HG03095 (cell line): ENCODE data around the gene RBM22.

Experiments
- ATAC-seq: cut with Tn5 transposase; IDR thresholded peaks from one replicate; pipeline ENCODE4 v1.9.1; 2021; ENCODE audit warnings: moderate library complexity; ENCODE audit not compliant: unreplicated experiment

Gene RBM22

GRCh38 chr5:150672884-150673275, 28.0 kb downstream of the RBM22 start:
- ATAC-seq = no peak

- no peak for ATAC-seq
These were observed 28.5 kb downstream of the RBM22 start for GRCh38 chr5:150672237-150672883.

DNA sequence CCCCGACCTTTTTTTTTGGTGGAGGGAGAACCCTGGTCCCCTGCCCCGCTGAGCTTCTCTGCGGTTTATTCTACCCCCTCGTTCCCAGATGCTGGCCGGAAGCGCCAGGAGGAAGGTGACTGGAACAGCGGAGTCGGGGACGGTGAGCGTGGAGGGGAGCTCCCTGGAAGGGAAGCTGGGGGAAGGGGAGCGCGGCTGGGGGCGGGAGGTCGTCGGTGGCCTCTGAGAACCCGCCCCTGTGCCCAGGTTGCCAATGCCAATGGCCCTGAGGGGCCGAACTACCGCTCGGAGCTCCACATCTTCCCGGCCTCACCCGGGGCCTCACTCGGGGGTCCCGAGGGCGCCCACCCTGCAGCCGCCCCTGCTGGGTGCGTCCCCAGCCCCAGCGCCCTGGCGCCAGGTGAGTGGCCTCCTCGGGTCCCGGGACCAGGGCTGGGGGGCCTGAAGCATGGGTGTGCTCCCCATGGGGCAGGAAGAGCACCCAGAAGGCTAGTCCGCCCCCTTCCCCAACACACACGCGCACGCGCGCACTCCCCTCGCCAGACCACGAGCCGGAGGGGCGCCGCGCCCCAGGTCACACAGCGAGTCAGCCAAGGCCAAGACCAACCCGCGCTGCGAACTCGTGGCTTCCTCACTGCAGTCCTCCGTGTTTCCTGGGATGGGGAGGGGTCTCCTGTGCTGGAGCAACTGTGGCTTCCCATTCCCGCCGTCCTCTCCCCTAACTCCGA, 29.2 kb downstream of the RBM22 start:
- no peak for ATAC-seq

- ATAC-seq = no peak
These were observed 29.9 kb downstream of the RBM22 start for GRCh38 chr5:150670948-150671310.

DNA sequence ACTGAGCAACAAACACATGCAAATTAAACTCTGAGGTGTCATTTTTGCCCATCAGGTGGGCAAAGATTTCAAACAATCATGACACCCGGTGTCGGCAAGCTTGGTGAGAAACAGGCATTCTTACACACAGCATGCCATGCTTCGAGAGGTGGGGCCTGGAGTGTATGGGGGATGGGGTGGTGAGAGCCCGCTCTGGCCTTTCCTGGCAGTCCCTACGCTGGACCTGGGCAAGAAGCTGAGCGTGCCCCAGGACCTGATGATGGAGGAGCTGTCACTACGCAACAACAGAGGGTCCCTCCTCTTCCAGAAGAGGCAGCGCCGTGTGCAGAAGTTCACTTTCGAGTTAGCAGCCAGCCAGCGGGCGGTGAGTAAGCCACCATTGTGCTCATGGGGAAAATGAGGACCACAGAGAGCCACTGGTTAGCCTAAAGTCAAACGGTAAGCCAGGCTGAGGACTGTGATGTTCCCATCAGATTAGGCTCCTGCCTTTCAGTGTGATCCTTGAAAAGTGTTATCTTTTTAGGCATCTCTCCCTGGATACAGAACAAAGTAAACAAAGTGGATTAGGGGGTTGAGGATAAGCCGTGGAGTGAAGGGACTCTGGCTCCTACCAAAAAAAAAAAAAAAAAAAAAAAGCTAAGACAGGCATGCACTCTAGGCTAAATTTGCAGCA, 30.5 kb downstream of the RBM22 start:
- no peak for ATAC-seq

DNA sequence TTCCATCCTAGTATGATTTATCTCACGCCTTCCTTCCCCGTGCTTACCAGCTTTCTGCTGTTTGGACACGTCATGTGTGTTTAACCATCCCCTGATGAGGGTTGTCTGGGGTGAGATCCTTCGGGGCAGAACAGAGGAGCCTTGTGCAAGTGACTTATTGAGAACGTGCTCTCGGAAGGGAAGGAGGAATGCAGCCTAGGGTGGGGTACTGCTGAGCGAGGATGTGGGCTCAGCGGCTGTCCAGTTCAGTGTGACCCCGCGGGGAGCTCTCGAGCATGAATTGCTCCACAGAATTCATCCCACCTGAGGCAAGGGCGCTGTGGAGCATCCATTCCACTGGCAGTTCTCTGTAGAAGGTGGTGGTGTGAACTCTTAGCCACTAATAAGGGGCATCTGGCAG, 35.8 kb downstream of the RBM22 start:
- no peak for ATAC-seq

DNA sequence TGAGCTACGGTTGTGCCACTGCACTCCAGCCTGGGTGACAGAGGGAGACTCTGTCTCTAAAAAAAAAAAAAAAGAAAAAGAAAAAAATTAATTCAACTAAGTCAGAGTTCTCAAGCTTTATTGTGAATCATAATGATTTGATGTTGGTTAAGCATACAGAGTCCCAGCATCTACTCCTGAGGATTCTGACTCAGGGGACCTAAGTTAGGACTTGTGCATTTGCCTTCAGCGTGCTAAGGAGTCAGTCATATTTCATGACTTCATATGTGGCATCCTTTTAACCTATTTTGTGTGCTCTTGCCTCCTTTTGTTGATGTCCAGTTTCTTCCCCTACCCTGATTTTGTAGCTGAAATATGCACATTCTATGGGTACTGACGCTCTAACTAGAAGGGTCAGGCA, 36.9 kb downstream of the RBM22 start:
- no peak for ATAC-seq

DNA sequence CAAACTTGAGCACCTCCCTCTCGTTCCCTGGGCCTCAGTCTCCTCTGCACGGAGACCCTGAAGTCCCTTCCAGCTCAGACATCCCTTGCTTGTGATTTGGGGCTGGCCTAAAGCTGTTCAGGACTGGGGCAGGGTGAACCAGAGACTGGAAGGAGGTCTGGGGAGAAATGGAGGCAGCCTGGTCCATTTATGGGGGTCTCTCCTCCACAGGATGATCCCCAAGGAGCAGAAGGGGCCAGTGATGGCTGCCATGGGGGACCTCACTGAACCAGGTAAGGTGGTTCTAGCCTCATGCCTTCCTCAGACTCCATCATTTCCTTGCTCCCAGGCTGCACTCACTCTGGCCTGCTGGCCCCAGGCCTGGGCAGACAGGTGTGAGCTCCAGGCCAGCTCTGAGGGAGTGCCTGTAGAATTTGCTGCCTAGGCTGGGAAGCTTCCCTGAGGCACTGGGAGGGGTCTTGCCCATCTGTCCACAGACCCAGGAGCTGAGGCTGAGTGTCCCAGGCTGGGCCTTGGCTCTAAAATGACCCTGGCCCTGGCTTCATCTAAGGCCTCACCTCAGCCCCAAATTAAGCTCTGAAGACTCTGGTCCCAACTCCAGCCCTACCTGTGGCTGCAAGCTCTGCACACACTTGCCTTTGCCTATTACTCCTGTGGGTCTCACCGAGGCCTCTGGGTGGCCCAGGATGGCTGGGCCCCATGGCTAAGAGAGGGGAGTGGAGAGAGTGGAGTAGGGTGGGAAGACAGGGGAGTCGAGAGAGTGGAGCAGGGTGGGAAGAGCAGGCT, 37.9 kb downstream of the RBM22 start:
- ATAC-seq = no peak

DNA sequence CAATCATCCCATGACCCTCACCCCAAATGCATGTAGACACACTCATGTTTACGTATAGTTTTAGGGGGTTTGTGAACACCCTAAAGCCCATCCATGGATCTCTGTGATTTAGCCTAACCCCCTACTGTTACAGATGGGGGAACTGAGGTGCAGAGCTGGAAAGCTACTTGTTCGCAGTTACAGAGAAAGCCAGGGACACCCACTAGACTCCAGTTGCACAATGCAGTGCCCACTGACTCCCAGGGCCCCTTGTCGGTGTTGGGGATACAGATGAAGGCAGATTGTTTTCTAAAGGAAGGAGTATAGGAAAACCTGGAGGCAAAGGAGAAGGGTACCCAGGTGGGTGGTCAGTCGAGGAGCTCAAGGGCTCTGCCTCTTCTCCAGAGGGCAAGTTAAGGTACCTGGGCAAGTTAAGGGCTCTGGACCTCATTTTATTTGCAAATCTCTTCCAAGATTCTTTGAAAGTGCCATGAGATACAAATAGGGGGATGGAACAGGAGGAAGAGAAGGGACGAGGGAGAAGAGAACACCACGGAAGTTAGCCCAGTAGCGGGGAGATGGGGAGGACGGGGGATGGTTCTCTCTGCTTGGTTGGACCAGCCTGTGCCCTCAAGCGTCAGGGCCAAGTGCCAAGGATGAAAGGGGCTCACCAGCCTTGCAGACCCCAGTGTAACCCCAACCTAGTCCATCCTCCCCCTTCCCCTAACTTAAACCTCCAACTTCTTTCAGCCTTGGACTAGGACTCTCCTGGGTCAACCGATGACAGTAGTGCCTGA, 38.9 kb downstream of the RBM22 start:
- no peak for ATAC-seq

DNA sequence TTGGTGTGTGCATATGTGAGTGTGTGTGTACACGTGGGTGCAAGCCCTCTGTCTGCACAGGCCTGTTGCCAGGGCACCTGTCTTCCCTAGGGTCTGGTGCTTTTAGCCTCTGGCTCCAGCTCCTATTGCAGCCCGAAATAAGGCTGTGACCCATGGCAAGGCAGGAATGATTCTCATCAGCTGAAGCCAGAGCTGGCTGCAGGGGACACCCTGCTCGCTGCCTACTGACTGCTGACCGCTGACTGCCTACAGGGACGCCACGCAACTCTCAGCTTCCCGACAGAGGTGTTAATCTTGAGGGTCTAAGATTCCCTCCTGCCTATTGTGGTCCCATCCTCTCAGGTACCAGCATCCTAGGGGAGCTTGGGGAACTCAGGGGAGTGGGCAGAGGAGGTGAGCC, 39.8 kb downstream of the RBM22 start, which contains the start of gene MYOZ3:
Gene MYOZ3 (plus strand): TSS at position 166 of the 400 bp plus-strand sequence. CDS start 1,691 bp downstream, outside the sequence.
- no peak for ATAC-seq

DNA sequence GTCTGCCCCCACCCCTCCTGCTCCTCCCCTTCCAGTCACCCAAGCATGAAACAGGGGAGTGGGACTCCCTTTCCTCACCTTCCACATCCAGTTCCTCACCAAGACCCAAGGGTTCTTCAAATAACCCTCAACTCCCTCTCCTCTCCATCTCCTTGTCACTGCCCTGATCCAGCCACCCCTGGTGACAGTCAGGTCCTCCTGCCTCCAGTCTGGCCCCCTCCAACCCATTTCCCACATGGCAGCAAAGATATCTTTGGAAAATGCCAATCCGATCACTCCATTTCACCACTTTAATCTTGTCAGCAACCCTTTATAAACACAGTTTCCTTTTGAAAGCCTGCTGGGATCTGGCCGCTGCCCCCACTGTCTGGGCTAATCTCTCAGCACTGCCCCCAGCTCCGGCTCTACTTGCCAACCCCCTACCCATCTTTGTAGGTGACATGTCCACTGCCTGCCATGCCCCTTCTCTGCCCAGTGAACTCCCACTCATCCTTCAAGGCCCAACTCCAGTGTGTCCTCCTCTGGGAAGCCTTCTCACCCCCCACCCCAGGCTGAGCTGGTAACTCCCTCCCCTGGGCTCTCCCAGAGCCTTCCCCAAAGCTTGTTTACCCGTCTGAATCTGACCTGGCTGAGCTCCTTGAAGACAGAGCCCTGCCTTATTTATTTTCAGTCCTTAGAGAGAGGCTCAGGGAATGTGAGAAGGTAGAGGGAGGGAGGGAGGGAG, 40.6 kb downstream of the RBM22 start:
- no peak for ATAC-seq

- no peak for ATAC-seq
These were observed 41.3 kb downstream of the RBM22 start for GRCh38 chr5:150659360-150660107.

DNA sequence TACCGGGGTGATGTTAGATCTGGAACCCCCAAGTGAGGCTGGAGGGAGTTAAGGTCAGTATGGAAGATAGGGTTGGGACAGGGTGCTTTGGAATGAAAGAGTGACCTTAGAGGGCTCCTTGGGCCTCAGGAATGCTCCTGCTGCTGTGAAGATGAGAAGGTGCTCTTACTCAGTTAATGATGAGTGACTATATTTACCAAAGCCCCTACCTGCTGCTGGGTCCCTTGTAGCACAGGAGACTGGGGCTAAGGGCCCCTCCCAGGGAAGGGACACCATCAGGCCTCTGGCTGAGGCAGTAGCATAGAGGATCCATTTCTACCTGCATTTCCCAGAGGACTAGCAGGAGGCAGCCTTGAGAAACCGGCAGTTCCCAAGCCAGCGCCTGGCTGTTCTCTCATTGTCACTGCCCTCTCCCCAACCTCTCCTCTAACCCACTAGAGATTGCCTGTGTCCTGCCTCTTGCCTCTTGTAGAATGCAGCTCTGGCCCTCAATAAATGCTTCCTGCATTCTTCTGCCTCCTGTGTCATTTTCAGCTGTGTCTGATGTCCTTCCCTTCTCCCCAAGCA, 42.1 kb downstream of the RBM22 start:
- ATAC-seq = no peak

GRCh38 chr5:150658121-150658520, 42.7 kb downstream of the RBM22 start:
- ATAC-seq = no peak

DNA sequence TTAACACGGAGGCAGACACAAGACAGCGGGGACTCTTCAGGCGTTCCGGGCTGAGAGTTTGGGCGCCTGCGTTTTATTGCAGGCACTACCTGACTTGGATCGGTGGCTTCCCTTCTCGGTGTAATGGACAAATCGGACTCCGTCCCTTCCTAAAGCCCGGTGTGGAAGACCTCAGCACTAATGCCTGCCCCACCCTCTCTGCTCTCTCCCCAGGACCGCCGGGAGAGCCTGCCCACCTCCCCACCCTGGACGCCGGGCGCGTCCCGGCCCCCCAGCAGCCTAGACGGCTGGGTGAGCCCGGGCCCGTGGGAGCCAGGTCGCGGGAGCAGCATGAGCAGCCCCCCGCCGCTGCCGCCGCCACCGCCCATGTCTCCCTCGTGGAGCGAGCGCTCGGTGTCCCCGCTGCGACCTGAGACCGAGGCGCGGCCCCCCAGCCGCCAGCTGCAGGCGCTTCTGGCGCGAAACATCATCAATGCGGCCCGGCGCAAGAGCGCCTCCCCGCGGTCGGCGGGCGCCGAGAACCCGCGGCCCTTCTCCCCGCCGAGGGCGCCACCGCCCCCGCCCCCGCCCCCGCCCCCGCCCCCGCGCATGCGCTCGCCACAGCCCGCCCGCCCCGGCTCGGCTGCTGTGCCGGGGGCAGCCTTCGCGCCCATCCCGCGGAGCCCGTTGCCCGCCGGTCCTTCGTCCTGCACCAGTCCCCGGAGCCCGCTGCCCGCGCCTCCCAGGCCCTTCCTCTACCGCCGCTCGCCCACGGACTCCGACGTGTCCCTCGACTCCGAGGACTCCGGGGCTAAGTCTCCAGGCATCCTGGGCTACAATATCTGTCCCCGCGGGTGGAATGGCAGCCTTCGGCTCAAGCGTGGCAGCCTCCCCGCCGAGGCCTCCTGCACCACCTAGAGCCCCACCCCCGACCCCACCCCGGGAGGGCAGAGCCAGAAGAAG, 44.4 kb downstream of the RBM22 start:
- peak; percentile 78 for ATAC-seq

DNA sequence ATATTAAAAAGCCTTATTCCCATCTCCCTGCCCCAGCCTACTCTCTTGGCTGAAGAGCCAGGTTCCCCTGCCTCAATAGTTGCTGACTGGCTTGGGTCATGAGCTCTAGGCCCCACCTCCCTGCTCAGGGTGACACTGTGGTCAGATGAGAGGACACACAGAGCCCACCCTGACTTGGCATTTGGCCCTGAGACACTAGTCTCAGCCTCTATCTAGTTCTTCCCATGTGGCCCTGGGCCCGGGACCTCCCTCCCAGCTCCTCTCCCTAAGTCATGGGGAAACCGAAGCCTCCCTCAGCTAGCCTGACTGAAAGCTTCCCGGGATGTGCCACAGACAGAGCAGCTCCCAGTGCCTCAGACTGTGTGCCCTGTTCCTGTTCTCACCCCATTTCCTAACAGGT, 45.6 kb downstream of the RBM22 start:
- no peak for ATAC-seq

DNA sequence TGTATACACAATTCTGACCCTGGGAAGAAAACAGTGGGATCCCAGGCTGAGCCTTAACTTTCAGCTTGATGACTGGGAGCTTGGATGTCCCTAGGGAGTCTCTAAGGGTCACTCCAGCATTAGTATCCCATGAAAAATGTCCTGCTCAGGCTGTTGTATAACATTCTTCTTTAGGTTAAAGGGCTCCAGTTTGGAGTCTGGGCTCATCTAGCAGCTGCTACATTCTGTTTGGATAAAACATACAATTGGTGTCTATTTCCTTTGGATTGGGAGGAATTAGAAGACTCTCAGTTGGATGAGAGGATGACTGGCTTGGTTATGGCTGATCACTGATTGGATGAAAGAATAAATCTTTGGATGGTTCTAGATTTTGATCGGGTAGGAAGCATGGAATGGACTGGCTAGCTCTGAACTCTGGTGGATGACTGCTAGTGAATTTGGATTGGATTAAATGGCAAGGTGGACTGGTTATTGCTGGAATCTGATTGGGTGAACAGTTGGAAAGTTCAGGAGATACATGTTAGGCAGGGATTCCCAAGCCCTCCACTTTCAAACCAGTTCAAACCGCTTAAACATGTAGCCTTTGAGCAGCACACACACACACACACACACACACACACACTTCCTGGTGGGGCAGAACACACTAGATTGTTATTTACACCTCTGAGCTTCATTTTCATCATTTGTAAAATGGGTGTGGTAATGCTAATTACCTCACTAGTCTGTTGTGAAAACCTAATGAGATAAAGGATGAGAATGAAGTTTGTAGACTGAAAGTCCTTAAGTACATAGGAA, 46.9 kb downstream of the RBM22 start:
- no peak for ATAC-seq
